HEK293 (cell line): ENCODE measurements around the gene OPCML.

Source experiments
- CTCF ChIA-PET: fragments of 350-600 bp; formaldehyde crosslinking; extraction: SDS; loops from one replicate; lab custom pipeline; 2021; ENCODE audit warnings: antibody characterized with exemption; lab: Yijun Ruan, JAX
- POLR2A ChIA-PET: fragments of 300-600 bp; formaldehyde crosslinking; extraction: SDS; loops from one replicate; lab custom pipeline; 2020; ENCODE audit warnings: antibody characterized with exemption, inconsistent platforms; lab: Yijun Ruan, JAX
- H3K27ac ChIP-seq: fragments of 200-500 bp; sonication (Bioruptor generic); 2 replicates; pipeline ENCODE4 v1.5.1; 2014; ENCODE audit warnings: low read depth, low read length, control low read depth, inconsistent platforms; ENCODE audit errors: extremely low read depth
- H3K36me3 ChIP-seq, 2 experiments: fragments of 200-500 bp in 1 of 2; sonication (Bioruptor generic) in 1 of 2; 1 replicate in 1 of 2; 2 replicates in 1 of 2; pipeline ENCODE4 v1.5.1; 2014 to 2017; ENCODE audit warnings: inconsistent platforms in 2 of 2, low read length in 2 of 2; ENCODE audit not compliant: control insufficient read depth in 2 of 2, insufficient read depth in 1 of 2
- H3K4me1 ChIP-seq: fragments of 200-500 bp; sonication (Bioruptor generic); 2 replicates; pipeline ENCODE4 v1.5.1; 2014; ENCODE audit warnings: mild to moderate bottlenecking, low read length, inconsistent platforms; ENCODE audit not compliant: control insufficient read depth, insufficient read depth
- H3K4me3 ChIP-seq: 2 replicates; pipeline ENCODE4 v1.5.1; 2011; ENCODE audit warnings: low read depth, mild to moderate bottlenecking, control low read depth, low read length, moderate library complexity
- H3K9me3 ChIP-seq: fragments of 200-500 bp; sonication (Bioruptor generic); 2 replicates; pipeline ENCODE4 v1.5.1; 2014; ENCODE audit warnings: low read depth, low read length, inconsistent platforms; ENCODE audit not compliant: control insufficient read depth, insufficient read depth
- MEIS1 ChIP-seq: sonication (generic); formaldehyde crosslinking; IDR thresholded peaks from 2 replicates; pipeline ENCODE4 v1.8.1; 2022; ENCODE audit warnings: missing genetic modification reagents, mild to moderate bottlenecking, borderline replicate concordance
- MYNN ChIP-seq: fragments of 450-650 bp; formaldehyde crosslinking; IDR thresholded peaks from 2 replicates; pipeline ENCODE4 v1.5.1; 2016; ENCODE audit warnings: missing biosample characterization, missing genetic modification characterization, borderline replicate concordance
- SP2 ChIP-seq: fragments of 450-650 bp; formaldehyde crosslinking; IDR thresholded peaks from 2 replicates; pipeline ENCODE4 v1.5.1; 2016; ENCODE audit warnings: missing biosample characterization, missing genetic modification characterization
- ZBTB20 ChIP-seq: fragments of 450-650 bp; formaldehyde crosslinking; IDR thresholded peaks from 2 replicates; pipeline ENCODE4 v1.5.1; 2016; ENCODE audit warnings: missing biosample characterization, missing genetic modification characterization
- ZBTB26 ChIP-seq: fragments of 450-650 bp; formaldehyde crosslinking; optimal IDR thresholded peaks from 2 replicates; pipeline ENCODE3; 2016; ENCODE audit warnings: missing biosample characterization, mild to moderate bottlenecking, missing genetic modification characterization
- ZBTB49 ChIP-seq: fragments of 450-650 bp; formaldehyde crosslinking; IDR thresholded peaks from 2 replicates; pipeline ENCODE4 v1.5.1; 2016; ENCODE audit warnings: missing biosample characterization, missing genetic modification characterization, low read depth
- ZFP41 ChIP-seq: fragments of 450-650 bp; formaldehyde crosslinking; IDR thresholded peaks from 2 replicates; pipeline ENCODE4 v1.5.1; 2016; ENCODE audit warnings: missing biosample characterization, missing genetic modification characterization, borderline replicate concordance
- ZFP69B ChIP-seq: fragments of 450-650 bp; formaldehyde crosslinking; IDR thresholded peaks from 2 replicates; pipeline ENCODE4 v1.5.1; 2016; ENCODE audit warnings: missing biosample characterization, missing genetic modification characterization
- ZNF146 ChIP-seq: fragments of 450-650 bp; formaldehyde crosslinking; IDR thresholded peaks from 2 replicates; pipeline ENCODE4 v1.5.1; 2016; ENCODE audit warnings: missing biosample characterization, missing genetic modification characterization
- ZNF302 ChIP-seq: fragments of 450-650 bp; formaldehyde crosslinking; IDR thresholded peaks from 2 replicates; pipeline ENCODE4 v1.5.1; 2016; ENCODE audit warnings: missing biosample characterization, missing genetic modification characterization, low read depth
- ZNF362 ChIP-seq: fragments of 450-650 bp; formaldehyde crosslinking; IDR thresholded peaks from 2 replicates; pipeline ENCODE4 v1.5.1; 2016; ENCODE audit warnings: missing biosample characterization, missing genetic modification characterization
- ZNF488 ChIP-seq: fragments of 450-650 bp; formaldehyde crosslinking; IDR thresholded peaks from 2 replicates; pipeline ENCODE4 v1.5.1; 2016; ENCODE audit warnings: missing biosample characterization, missing genetic modification characterization
- ZNF510 ChIP-seq: fragments of 450-650 bp; formaldehyde crosslinking; IDR thresholded peaks from 2 replicates; pipeline ENCODE4 v1.5.1; 2018; ENCODE audit warnings: mild to moderate bottlenecking, missing genetic modification characterization, missing biosample characterization; ENCODE audit not compliant: insufficient replicate concordance
- ZNF518A ChIP-seq: fragments of 450-650 bp; formaldehyde crosslinking; conservative IDR thresholded peaks from 2 replicates; pipeline ENCODE4 v1.5.1; 2016; ENCODE audit warnings: low read depth, missing biosample characterization, missing genetic modification characterization
- ZNF571 ChIP-seq: fragments of 450-650 bp; formaldehyde crosslinking; IDR thresholded peaks from 2 replicates; pipeline ENCODE4 v1.5.0; 2017; ENCODE audit warnings: missing biosample characterization, missing genetic modification characterization
- ZNF610 ChIP-seq: fragments of 450-650 bp; formaldehyde crosslinking; IDR thresholded peaks from 2 replicates; pipeline ENCODE4 v1.5.1; 2016; ENCODE audit warnings: missing biosample characterization, missing genetic modification characterization, borderline replicate concordance
- ZNF664 ChIP-seq: fragments of 450-650 bp; formaldehyde crosslinking; IDR thresholded peaks from 2 replicates; pipeline ENCODE4 v1.5.1; 2016; ENCODE audit warnings: missing biosample characterization, missing genetic modification characterization
- ZNF704 ChIP-seq: fragments of 450-650 bp; formaldehyde crosslinking; IDR thresholded peaks from 2 replicates; pipeline ENCODE4 v1.5.1; 2016; ENCODE audit warnings: missing biosample characterization, missing genetic modification characterization
- ZSCAN30 ChIP-seq: fragments of 450-650 bp; IDR thresholded peaks from 2 replicates; pipeline ENCODE4 v1.5.1; 2018; ENCODE audit warnings: missing biosample characterization, mild to moderate bottlenecking, missing genetic modification characterization, moderate library complexity

OPCML gene

GRCh38 chr11:133492895-133493294 is 39.4 kb downstream of the OPCML start:
- H3K4me1 ChIP-seq: no peaks in the 10 kb centered on the region
- CTCF ChIA-PET: no interaction called here
- no peak overlapping the region for H3K4me3 ChIP-seq
- no peaks in the 10 kb centered on the region for H3K36me3 ChIP-seq
- H3K9me3 ChIP-seq: no peaks in the 10 kb centered on the region
- H3K27ac ChIP-seq: no peak overlapping the region
- TF ChIP-seq ZBTB49 (no peak), ZNF510 (tag by site-specific recombination) (no peak), ZNF362 (no peak), ZNF610 (tag by site-specific recombination) (no peak), MEIS1 (CRISPR knock-in tag) (no peak), ZSCAN30 (no peak)
- POLR2A ChIA-PET: no interaction called here

DNA sequence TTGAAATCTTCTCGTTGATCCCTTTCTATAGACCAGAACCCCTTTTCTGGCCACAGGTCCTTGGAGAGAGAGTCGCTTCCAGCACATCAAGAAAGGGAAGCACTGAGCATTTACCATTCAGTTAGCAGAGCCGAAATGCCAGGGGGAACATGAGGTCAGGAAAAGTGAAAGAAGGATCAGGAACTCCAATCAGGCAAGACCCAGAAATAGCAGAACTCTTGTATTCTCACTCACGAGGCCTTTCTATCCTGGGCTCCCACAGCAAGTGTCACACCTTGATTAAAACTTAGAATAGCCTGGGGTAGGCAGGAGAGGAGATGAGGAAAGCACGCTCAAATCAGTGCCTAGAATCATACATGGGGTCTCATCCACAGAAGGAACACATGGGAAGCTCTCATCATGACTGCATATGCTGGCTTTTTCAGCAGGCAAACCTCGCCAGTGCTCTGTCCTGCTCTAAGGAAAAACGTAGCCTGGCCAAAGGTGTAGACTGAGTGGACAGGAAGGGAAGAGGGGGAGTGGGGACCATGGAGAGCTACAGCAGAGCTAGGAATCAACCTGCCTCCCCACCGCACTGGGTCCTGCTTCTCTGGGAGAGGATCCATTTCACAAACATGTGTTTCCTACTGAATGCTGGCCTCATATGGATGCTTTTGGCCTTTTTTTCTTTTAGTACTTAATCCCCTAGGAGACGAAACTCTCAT is 40.5 kb downstream of the OPCML start:
- Histone ChIP-seq H3K4me1 (no peaks in the 10 kb centered on the region), H3K36me3 (no peaks in the 10 kb centered on the region), H3K9me3 (no peaks in the 10 kb centered on the region), H3K27ac (no peak overlapping the region), H3K4me3 (no peak overlapping the region)
- POLR2A ChIA-PET: no interaction called here
- CTCF ChIA-PET: no interaction called here
- TF ChIP-seq ZNF302 (tag by site-specific recombination): no peak
- no peak for TF ChIP-seq ZNF518A (tag by site-specific recombination)
- TF ChIP-seq ZFP69B (tag by site-specific recombination): no peak
- TF ChIP-seq ZNF664 (tag by site-specific recombination): no peak
- TF ChIP-seq ZNF571 (tag by site-specific recombination): no peak
- TF ChIP-seq ZNF146 (tag by site-specific recombination): no peak
- TF ChIP-seq ZFP41 (tag by site-specific recombination): no peak
- TF ChIP-seq ZNF704 (tag by site-specific recombination): no peak
- TF ChIP-seq MYNN (tag by site-specific recombination): no peak
- TF ChIP-seq SP2 (tag by site-specific recombination): no peak
- TF ChIP-seq ZNF488 (tag by site-specific recombination): no peak
- TF ChIP-seq ZBTB20 (tag by site-specific recombination): no peak
- TF ChIP-seq ZBTB26: no peak
